Stimulated activated CD4-positive, alpha-beta T cell treated with anti-CD3 and anti-CD28 coated beads, Interleukin-2, amount 100 ng/mL, for 48 hours (primary cell): Measurements from ENCODE around the gene SP5.
"Not testable (repeated sequence)": the region's sequence is repeated elsewhere in the genome, so short reads cannot be mapped to it uniquely, and the experiment has no call there.

Experiments used
- DNase-seq, 2 donors: peaks; one replicate each; pipeline ENCODE4 v3.0.0-alpha.2; 2020

The SP5 gene

DNA sequence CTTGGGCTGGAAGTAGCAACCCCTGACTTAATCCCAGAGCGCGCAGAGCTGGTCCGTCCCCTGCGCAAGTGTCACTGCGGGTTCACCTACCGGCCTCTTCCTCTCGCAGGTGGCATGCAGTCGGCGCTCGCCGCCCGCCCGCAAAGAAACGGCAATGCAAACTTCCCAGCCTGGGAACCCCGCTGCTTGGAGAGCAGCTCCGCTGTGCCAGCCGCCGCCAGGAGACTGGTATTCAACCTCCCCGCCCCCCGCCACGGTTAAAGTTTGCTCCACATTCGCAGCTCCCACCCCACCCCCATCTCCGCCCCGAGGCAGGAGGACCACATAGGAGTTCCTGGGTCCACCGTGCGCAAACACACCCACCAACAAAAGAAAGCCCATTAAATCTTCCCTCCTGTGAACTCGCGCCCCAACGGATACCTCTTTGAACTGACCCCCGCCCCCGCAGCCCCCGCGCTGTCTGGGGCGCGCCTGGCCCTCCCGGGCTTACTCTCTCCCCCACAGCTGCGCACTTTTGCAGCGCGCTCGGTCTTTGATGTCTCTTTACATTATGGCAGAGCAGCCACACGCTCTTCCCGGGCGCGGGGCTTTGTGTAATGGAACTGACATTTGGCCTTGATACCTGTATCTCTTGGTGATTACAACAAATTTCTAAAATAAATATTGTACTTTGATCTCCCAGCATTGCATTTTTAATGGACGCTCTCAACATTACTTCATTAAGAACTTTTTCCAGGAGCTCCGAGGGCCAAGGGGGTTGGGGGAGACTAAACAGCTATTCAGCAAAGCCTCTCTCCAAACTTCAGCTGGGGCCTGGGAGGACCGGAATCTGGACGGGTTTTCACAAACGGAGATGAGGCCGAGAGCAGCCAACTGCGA, 3.1 kb upstream of the SP5 start:
- DNase-seq, result peak in 1 of 2 donors; percentile 5

DNA sequence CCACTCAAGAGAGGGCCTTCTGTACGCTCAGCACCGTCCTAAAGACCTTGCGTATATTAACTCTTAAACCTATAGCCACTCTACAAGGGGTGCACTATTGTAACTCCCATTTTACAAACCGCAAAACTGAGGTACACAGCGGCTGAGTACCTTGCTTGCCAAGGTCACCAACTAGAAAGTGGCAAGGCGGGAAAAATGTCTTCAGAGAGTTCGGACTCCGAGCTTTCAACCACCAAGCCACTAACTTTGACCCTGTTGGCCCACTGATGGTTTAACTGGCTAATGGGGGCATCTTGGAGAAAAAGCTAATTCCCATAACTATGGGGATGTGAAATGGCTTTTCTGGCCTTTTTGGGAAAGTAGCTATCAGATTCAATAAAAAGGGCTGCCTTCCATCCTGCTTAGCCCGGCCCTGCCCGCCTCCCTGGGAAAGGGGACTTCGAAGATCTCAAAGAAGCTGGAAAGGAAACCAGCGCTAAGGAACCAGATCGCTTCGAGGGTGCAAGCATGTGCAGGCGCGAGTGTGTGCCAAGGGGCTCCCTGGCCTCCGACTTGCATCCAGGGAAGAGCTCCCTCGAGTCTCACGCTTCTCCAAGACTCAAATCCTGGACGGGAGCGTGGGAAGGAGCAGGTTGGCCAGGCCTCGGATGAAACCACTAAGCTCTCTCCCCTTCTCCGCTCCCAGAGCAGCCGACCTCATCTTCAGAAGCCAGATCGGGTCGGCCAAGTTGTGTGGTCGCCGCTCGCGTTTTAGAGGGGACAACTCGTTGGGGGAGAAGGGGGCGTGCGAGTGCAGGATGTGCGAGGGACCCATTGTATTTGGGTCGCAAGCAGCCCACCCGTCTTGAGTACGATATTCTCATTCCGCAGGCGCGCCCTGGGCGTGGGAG, 2.2 kb upstream of the SP5 start:
- no peak for DNase-seq

DNA sequence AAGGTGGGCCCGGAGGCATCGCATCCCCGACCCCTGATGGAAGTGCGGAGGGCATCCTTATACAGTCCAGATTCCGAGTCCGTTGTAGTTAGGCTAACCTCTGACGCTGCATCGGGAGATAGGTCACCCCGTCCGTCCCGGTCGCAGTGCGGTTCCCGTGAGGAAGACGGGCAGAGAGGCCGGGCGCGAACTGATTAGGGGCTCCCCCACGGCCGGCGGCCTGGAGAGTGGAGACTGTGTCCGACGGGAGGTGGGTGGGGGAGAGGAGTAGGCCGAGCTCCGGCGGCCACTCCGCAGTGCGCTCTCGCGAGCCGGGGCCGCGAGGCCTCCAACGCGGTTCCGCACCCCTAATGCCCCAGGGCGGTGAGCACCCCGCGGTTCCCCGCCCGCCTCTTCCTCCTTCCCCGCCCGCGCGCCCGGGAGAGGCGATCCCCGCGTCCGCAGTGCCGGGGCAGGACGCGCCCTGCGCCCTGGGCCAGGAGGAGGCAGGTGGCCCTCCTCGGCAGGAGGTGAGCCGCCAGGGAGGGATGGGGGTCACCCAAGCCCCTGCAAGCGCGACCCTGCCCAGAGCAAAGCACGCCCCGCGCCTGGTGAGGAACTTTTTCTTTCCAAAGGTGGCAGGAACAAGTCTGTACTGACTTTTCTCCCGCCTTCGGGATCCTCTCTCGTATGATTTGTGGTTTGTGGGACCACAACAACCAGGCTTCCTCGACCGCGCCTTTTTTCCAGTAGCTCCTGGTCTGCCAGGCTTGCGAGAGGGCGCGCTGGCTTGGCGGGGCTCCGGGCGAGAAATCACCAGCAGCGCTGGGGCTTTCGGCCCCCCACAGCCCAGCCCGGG, 1.4 kb upstream of the SP5 start:
- peak in 1 of 2 donors; percentile 4 for DNase-seq

DNA sequence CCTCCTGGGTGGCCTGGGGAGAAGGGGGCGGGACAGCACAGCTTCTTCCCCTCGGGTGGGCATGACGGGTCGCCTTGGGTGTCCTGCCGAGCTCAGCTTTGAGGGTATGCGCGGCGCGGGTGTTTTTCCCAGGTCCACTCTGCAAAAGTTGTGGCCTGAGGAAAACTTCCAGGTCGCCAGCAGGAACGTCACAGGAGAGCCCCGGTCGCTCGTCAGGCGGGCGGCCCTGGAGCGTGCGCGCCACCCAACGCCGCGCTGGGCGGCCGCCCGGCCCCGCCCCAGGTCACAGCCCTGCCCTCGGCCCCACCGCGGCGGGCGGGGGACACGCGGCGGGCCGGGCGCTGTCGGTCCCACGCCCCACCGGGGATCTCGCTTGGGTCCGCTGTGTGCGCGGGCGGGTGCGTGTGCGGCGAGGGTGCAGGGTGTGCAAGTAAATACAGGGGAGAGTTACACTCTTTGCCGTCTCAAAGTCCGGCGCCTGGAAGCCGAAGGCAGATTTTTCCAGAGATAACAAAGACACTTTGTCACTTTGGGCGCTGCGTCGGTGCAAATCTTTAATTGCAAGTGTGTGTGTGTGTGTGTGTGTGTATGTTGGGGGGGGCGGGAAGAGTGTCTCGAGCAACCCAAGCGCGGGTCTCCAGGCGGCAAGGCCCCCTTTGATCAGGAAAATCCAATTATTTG, 616 bp upstream of the SP5 start:
- DNase-seq, result peak in 1 of 2 donors; percentile 10

DNA sequence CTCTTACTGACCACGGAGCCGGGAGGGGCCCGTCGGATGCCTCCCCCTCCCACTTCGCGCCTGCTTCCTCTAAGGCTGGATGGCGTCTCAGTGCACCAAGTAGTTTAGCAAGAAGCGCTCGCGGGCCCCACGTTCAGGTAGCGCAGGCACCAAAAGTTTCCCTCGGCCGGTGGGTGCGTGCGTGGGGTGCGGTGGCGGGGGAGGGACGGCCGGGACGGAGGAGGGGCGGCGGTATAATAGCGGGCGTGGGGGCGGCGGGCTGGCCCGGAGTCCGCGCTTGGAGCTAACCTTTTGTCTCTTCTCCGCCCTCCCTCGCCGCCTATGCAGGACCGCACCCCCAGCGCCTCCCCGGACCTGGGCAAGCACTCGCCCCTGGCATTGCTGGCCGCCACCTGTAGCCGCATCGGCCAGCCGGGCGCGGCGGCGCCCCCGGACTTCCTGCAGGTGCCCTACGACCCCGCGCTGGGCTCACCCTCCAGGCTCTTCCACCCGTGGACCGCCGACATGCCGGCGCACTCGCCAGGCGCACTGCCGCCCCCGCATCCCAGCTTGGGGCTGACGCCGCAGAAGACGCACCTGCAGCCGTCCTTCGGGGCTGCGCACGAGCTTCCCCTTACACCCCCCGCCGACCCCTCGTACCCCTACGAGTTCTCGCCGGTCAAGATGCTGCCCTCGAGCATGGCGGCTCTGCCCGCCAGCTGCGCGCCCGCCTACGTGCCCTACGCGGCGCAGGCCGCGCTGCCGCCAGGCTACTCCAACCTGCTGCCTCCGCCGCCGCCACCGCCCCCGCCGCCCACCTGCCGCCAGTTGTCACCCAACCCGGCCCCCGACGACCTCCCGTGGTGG, 1.0 kb downstream of the SP5 start:
- peak in 1 of 2 donors; percentile 6 for DNase-seq

DNA sequence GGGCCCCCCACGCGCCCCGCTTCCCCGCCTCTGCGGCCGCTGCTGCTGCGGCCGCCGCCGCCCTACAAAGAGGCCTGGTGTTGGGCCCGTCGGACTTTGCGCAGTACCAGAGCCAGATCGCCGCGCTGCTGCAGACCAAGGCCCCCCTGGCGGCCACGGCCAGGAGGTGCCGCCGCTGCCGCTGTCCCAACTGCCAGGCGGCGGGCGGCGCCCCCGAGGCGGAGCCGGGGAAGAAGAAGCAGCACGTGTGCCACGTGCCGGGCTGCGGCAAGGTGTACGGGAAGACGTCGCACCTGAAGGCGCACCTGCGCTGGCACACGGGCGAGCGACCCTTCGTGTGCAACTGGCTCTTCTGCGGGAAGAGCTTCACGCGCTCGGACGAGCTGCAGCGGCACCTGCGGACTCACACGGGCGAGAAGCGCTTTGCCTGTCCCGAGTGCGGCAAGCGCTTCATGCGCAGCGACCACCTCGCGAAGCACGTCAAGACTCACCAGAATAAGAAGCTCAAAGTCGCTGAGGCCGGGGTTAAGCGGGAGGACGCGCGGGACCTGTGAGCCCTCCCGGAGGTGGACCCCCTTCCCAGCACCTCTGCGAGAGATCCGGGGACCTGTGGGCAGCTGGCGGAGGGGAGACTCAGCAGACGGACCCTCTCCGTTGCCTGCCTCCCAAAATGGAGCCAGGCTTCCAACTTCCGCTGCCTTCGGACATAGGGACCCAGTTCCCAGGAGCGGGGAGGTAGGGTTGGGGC, 1.9 kb downstream of the SP5 start:
- DNase-seq, result peak; percentile 23 to 45

DNA sequence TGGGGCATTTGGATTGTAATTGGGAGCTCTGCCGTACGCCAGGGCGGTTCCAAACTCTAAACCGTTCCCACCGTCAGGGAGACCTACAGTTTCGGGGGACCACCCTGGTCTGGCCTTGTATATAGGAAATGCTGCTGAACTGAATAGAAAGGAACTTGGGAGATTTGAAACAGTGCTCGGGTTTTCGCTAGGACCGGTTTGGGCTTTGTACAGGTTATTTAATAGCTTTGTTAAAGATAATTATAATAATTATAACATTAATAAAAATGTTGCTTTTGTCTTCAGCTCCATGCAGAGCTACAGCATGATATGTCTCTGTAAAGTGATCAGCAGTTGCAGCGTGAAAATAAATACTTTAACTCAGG, 2.4 kb downstream of the SP5 start:
- no peak for DNase-seq

DNA sequence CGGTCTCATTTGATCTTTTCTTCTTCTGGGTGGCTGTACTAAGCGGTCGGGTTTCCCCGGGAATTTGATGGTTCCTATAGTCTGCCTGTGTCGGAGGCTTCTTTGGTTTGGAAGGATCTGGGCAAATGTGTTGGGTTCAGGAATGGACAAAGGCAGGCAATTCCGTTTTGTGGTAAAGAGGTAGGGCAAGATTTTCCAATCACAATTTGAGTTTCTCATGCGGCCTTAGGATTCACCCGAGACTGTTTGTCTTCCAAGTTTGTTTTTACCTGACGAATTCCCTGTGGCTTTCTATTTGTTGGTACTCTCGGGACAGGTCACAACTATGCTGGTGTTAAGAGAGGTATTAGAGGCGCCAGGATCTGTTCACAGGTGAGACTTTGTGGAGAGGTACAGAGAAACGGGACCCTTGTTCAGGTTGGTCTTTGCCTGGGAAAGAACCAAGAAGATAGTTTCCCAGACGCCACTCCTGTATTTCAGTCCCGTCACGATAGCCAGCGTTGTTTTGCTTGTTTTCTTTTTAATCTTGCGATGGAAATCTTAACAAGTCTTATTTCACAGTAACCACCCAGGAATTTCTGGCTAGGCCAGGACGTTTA, 3.0 kb downstream of the SP5 start:
- DNase-seq, result no peak

DNA sequence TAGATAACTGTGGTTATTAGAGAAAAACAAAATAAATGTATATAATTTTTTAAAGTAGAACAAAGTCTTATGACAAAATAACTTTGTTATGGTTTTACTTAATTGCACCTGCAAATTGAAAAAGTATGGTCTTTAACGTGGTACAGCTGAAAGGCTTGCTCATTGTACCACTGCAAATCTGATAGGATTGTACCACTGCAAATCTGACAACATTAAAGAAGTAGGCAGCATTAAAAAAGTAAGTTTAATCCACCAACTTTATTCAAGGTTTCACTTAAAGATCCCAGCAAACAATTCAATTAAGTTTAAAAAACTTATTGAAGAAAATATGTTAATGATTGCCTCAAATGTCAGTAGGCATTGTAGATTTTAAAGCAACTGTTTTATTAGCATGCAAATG, 4.7 kb downstream of the SP5 start:
- DNase-seq, result no peak

DNA sequence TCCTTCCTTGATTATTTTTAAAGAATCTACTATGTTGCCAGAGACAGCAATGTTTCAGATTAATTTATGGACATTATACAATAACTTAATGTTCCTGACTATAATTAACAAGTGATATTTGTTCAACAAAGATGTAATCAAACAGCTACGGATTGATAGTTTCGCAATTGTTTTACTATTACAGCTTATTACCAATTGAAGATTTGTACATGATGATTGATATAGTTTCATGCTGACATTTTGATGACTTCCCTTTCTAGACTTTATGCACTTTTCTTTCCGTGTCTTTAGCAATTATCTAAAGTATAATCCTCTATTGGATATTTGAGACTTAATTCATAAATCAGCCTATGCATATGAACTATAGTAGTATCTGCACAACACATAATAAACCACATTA, 6.5 kb downstream of the SP5 start:
- no peak for DNase-seq

DNA sequence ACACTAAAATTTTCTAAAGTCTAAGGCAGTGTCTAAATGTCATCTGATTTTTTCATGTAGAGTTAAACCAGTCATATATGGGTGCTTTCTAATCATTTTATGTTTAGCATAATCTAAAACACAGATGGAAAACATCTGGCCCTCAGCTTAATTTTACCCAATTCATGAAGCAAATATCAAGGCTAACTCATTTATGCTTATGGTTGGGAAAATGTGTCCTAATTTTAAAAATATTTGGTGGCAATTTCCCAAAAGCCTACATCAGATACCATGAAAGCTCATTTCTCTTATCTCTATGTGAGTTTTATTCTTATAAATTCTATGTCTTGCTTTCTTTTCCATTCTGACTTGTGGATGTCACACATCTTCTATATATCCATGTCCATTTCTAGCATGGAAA, 7.2 kb downstream of the SP5 start:
- no peak for DNase-seq

DNA sequence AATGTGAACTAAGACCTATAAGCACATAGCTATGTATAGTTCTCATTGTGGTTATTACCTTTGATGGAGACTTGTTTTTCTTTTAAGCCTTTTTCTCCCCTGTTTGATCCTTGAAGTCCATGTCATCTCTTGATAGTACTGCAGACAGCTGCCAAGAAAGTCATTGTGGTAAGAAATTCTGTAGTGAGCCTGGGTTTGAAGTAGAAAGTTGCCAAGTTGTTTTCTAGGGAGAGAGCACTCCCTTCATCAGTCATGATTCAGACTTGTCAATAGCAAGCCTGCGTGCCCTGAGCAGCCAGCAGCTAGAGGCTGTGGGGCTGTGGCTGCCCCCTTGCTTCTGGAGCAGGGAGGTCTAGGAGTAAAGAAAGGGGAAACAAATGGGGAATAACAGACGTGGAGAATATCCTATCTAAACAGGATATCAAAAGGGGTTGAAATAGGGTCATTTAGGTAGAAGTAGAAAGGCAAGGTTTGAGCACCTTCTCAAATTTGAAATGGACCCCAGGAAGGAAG, 8.4 kb downstream of the SP5 start:
- no peak for DNase-seq

DNA sequence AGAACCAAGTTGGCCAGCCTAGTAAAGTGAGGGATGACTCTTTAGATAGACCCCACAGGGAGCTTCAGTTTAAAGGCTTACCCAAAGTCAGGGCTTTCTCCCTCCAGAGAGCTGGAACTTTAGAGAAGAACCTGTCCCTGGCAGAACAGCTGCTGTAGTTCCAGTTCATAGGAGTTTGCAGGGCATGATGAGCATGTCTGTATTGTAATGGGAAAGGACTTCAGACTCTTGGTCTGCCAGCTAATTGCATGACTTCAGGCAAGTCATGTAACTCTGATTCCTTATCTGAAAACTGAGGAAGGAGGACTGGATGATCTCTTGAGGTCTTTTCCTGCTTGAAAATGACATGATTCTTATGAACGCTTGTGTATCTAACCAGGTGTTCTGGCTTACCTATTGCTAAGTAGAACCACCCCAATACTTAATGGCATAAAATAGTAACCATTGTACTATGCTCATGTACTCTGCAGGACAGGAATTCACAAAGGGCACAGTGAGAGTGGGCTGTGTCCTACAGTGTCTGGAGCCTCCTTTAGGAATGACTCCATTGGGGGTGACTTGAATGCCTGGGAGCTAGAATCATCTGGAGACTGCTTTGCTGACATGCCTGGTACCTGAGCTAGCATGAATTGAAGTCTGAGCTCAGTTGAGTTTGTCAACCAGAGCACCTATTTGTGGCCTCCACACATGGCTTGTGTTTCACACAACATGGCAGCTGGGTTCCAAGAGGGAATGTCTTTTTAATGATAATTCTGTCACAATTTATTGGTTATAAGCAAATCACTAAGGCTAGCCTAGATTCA, 18.9 kb downstream of the SP5 start:
- DNase-seq, result no peak

DNA sequence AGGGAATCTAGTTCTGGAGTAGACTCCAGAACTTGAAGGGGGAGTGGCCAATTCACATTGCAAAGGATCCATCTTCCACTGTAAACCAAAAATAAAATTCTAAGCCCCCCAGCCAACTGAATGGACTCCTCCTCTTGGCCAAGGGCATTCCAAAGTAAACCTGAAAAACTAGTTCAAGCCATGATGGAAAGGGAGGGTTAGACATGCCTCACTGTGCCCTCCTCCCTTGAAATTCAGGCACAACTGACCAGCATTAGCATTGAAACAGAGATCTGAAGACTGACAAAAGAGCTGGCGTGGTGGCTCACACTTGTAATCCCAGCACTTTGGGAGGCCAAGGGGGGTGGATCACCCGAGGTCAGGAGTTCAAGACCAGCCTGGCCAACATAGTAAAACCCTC, 19.5 kb downstream of the SP5 start:
- DNase-seq, result not testable (repeated sequence)

DNA sequence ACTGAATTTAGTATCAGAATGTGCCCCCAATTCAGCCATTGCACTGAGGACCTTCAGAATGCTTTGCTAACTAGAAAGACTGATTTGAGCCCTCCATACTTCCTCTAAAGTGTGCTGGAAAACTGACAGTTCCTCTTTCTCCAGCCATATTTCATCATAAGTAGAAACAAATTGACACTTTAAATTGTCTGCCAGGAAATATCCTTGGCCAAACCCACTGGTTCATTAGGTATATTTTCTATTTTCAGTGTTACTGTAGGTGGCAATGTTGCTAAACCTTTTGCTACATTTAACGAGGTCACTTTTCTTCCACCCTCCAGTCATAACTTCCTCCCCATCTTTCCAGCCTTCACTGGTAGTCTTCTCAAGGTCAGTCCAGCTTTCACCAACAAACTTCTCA, 21.5 kb downstream of the SP5 start:
- DNase-seq, result no peak

DNA sequence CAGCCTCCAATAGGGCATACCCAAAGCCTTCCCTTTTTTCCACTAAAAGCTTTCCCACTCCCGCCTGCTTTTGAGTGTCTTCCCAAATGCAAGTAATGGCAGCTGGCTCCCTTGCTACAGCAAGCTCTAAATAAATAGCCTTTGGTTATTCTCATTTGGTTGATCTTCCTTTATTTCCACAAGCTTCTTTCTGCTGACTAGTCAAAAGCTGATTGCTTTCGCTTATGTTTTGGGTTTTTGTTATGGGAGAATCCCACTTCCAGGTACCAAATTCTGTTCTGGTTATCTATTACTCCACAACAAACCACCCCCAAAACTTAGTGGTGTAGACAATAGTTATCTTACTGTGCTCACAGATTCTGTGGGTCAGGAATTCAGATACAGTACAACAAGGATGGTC, 22.3 kb downstream of the SP5 start:
- DNase-seq, result no peak

DNA sequence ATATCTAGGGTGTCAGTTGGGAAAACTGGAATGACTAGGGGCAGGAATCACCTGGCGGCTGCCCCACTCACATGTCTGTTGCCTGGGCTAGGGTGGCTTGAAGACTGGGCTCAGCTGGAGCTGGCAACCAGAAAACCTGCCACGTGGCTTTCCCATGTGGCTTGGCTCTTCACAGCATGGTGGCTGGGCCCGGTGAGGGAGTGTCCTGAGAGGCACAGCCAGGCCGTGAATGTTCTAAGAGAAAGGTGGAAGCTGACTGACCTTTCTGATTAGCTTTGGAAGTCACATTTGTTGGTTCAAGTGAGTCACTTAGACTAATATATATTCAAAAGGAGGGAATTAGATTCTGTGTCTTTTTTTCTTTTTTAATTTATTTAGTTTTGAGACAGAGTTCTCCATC, 22.7 kb downstream of the SP5 start:
- DNase-seq, result no peak

DNA sequence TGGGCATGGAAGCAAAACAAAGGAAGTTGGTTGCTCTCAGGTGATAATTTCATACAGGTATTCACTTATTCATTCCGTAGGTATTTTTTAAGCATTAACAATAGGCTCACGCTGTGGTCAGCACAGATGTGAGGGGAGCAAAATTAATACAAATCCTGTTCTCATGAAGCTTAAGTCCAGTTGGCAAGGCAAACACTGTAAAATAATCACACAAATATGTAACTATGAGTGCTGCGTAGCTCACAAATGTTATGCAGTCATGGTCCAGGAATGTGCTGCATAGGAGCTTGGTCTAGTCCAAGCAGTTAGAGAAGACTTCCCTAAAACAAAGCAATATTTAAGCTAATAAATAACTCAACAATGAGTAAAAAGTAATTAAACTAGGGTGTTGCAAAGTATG, 23.9 kb downstream of the SP5 start:
- DNase-seq, result no peak

DNA sequence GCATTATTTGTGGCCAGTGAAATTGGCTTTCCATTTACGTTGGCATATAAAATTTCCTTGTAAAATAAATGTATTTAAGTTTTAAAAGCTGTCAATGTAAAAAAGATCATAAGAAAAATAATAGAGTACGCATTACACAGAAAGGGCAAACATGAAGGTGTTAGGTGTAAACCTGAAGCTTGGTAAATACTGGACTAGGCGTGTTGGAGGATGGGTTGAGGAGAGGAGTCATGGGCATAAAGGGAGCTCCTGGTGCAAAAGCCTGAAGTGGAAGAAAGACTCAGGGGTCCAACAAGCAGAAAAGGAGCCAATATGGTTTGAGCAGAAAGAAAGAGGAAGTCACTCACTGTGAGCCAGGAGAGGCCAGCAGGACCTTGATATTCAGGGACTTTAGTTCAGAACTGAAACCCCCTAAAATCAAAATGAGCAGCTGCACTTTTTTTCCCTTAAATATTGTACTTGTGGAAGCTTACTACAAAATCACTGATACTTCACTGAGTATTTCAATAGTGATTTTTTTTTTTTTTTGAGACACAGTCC, 24.4 kb downstream of the SP5 start:
- no peak for DNase-seq
